IMR-90 (cell line): ENCODE results near the gene HEXIM1. TPM values are rescaled to one million over a fixed set of nuclear protein-coding genes. Genes with fewer than 3 reads are reported as not detected.

Source experiments
- ATAC-seq: fragments of 200-7000 bp; cut with Tn5 transposase; 2 replicates; pipeline ENCODE4 v1.9.1; 2020; ENCODE audit warnings: low read depth, mild to moderate bottlenecking, moderate library complexity
- BruUV-seq: library from RNA; stranded (reverse); fragments of 400-500 nt; replicated peaks from 2 replicates; lab custom pipeline; 2021; lab: Mats Ljungman, UMichigan
- CTCF ChIA-PET: fragments of 300-600 bp; formaldehyde crosslinking; extraction: SDS; loops from one replicate; lab custom pipeline; 2021; ENCODE audit warnings: antibody characterized with exemption; lab: Yijun Ruan, JAX
- POLR2A ChIA-PET: fragments of 300-600 bp; sonication (Branson Sonifier 250); formaldehyde crosslinking; loops from one replicate; lab custom pipeline; 2022; ENCODE audit warnings: antibody characterized with exemption; ENCODE audit not compliant: unreplicated experiment; lab: Charles Lee
- DNase-seq: peaks from one replicate; pipeline ENCODE4 v3.0.0; 2013
- H2AFZ ChIP-seq: replicated peaks from 2 replicates; pipeline ENCODE3; 2013; ENCODE audit warnings: low read length, mild to moderate bottlenecking; ENCODE audit not compliant: poor library complexity
- H2AK5ac ChIP-seq: 2 replicates; pipeline ENCODE4 v1.6.1; 2013; ENCODE audit warnings: low read depth, low read length, inconsistent platforms
- H2AK9ac ChIP-seq: replicated peaks from 2 replicates; pipeline ENCODE3; 2013; ENCODE audit warnings: mild to moderate bottlenecking, low read depth, low read length, moderate library complexity; ENCODE audit not compliant: poor library complexity
- H2BK120ac ChIP-seq: 2 replicates; pipeline ENCODE4 v1.6.1; 2013; ENCODE audit warnings: low read depth, low read length, inconsistent platforms
- H2BK15ac ChIP-seq: 3 replicates; pipeline ENCODE4 v1.6.1; 2013; ENCODE audit warnings: low read depth, low read length, inconsistent platforms
- H2BK20ac ChIP-seq: 2 replicates; pipeline ENCODE4 v1.6.1; 2013; ENCODE audit warnings: low read depth, mild to moderate bottlenecking, inconsistent platforms, low read length, moderate library complexity
- H2BK5ac ChIP-seq: 2 replicates; pipeline ENCODE4 v1.6.1; 2013; ENCODE audit warnings: mild to moderate bottlenecking, low read depth, low read length, inconsistent platforms; ENCODE audit not compliant: poor library complexity, severe bottlenecking
- H3K14ac ChIP-seq: replicated peaks from 2 replicates; pipeline ENCODE4 v1.6.1; 2013; ENCODE audit warnings: low read depth, low read length, inconsistent platforms
- H3K18ac ChIP-seq: 2 replicates; pipeline ENCODE4 v1.6.1; 2013; ENCODE audit warnings: low read depth, low read length, control low read depth
- H3K23ac ChIP-seq: 2 replicates; pipeline ENCODE4 v1.6.1; 2013; ENCODE audit warnings: low read depth, low read length, inconsistent platforms
- H3K27ac ChIP-seq: 2 replicates; pipeline ENCODE4 v1.5.1; 2013; ENCODE audit warnings: mild to moderate bottlenecking, control low read depth, low read length; ENCODE audit not compliant: insufficient read depth
- H3K27me3 ChIP-seq: 2 replicates; pipeline ENCODE4 v1.6.1; 2013; ENCODE audit warnings: low read length; ENCODE audit not compliant: control insufficient read depth, insufficient read depth
- H3K36me3 ChIP-seq: 2 replicates; pipeline ENCODE4 v1.6.1; 2013; ENCODE audit warnings: low read length, mixed read lengths; ENCODE audit not compliant: control insufficient read depth, insufficient read depth
- H3K4ac ChIP-seq: 2 replicates; pipeline ENCODE4 v1.6.1; 2013; ENCODE audit warnings: low read depth, low read length, inconsistent platforms
- H3K4me1 ChIP-seq: 2 replicates; pipeline ENCODE4 v1.6.1; 2013; ENCODE audit warnings: low read length, mixed read lengths; ENCODE audit not compliant: control insufficient read depth, insufficient read depth
- H3K4me2 ChIP-seq: 2 replicates; pipeline ENCODE4 v1.6.1; 2013; ENCODE audit warnings: low read depth, mild to moderate bottlenecking, control low read depth, low read length, moderate library complexity
- H3K4me3 ChIP-seq: 2 replicates; pipeline ENCODE4 v1.5.1; 2013; ENCODE audit warnings: low read depth, mild to moderate bottlenecking, control low read depth, low read length, moderate library complexity; ENCODE audit not compliant: insufficient read depth
- H3K56ac ChIP-seq: 2 replicates; pipeline ENCODE4 v1.6.1; 2013; ENCODE audit warnings: low read length, inconsistent platforms; ENCODE audit not compliant: insufficient read depth; ENCODE audit errors: extremely low read depth
- H3K79me1 ChIP-seq, 2 experiments: 2 replicates each; pipeline ENCODE4 v1.6.1; 2013; ENCODE audit warnings: low read length in 2 of 2, inconsistent platforms in 1 of 2, low read depth in 1 of 2
- H3K9ac ChIP-seq: 2 replicates; pipeline ENCODE4 v1.6.1; 2013; ENCODE audit warnings: low read depth, low read length, control low read depth
- H3K9me1 ChIP-seq: 2 replicates; pipeline ENCODE4 v1.6.1; 2013; ENCODE audit warnings: low read length, inconsistent platforms; ENCODE audit not compliant: insufficient read depth
- H3K9me3 ChIP-seq: 2 replicates; pipeline ENCODE4 v1.6.1; 2013; ENCODE audit warnings: low read length; ENCODE audit not compliant: control insufficient read depth, insufficient read depth
- H4K20me1 ChIP-seq: 2 replicates; pipeline ENCODE4 v1.6.1; 2013; ENCODE audit warnings: low read length, inconsistent platforms; ENCODE audit not compliant: insufficient read depth
- H4K5ac ChIP-seq: 2 replicates; pipeline ENCODE4 v1.6.1; 2013; ENCODE audit warnings: mild to moderate bottlenecking, low read depth, low read length, control low read depth
- H4K8ac ChIP-seq, 2 experiments: 2 replicates each; pipeline ENCODE4 v1.6.1; 2013; ENCODE audit warnings: low read depth in 2 of 2, low read length in 2 of 2, control low read depth in 1 of 2, inconsistent platforms in 1 of 2
- H4K91ac ChIP-seq: 2 replicates; pipeline ENCODE4 v1.6.1; 2013; ENCODE audit warnings: low read depth, low read length, inconsistent platforms; ENCODE audit not compliant: insufficient read depth
- BHLHE40 ChIP-seq: fragments of 150-350 bp; IDR thresholded peaks from 2 replicates; pipeline ENCODE4 v1.6.1; 2016; ENCODE audit warnings: mild to moderate bottlenecking, low read depth, low read length
- MXI1 ChIP-seq: IDR thresholded peaks from 2 replicates; pipeline ENCODE4 v1.6.1; 2012; ENCODE audit warnings: low read depth, mild to moderate bottlenecking, low read length, moderate library complexity, borderline replicate concordance
- RAD21 ChIP-seq: IDR thresholded peaks from 2 replicates; pipeline ENCODE4 v1.6.1; 2012; ENCODE audit warnings: low read length, improper control_type of control experiment
- SMC3 ChIP-seq: fragments of 150-350 bp; IDR thresholded peaks from 2 replicates; pipeline ENCODE4 v1.6.1; 2016; ENCODE audit warnings: low read depth, mild to moderate bottlenecking, antibody characterized with exemption, low read length, moderate library complexity
- WGBS, 2 experiments: methylation state at CpG; one replicate each; pipeline versions ENCODE4 v1.1.5 to v1.1.7; 2013; ENCODE audit warnings: missing lambda C conversion rate in 2 of 2; ENCODE audit not compliant: insufficient read length in 1 of 2; ENCODE audit errors: extremely low coverage in 2 of 2; 5-methylcytosine and 5-hydroxymethylcytosine counted together
- dilution Hi-C: fragments of 300-500 bp; cut with HindIII; formaldehyde crosslinking; loops from one replicate; pipeline ENCODE4 v1.14.3; 2018; ENCODE audit warnings: low sequenced_read_pairs; ENCODE audit not compliant: unreplicated experiment
- in situ Hi-C: fragments of 300-500 bp; cut with MboI; formaldehyde crosslinking; loops from 3 replicates; pipeline ENCODE4 v1.14.3; 2019; ENCODE audit warnings: low sequenced_read_pairs, inconsistent platforms, mixed read lengths
- intact Hi-C: fragments of 100-400 bp; cut with micrococcal nuclease; formaldehyde crosslinking; loops from 2 replicates; pipeline ENCODE4 v1.10.0; 2022
- polyA plus RNA-seq, 3 experiments: library from polyadenylated mRNA; depleted of rRNA; stranded (reverse); fragments of >200 nt; gene quantifications; 2 replicates each; pipeline ENCODE4 v1.2.3, GENCODE V29; 2012; ENCODE audit warnings: low replicate concordance in 1 of 3
- total RNA-seq: library from RNA; depleted of rRNA; stranded (reverse); fragments of >200 nt; gene quantifications from 2 replicates; pipeline ENCODE4 v1.2.3, GENCODE V29; 2012
- TF ChIP-seq, protein P1 (sequence below): conservative IDR thresholded peaks from 2 replicates; pipeline ENCODE4 v1.5.1; 2012; ENCODE audit warnings: mild to moderate bottlenecking, low read depth, low read length, improper control_type of control experiment

The HEXIM1 gene
- total and polyA plus RNA-seq, 2 of the 4 experiments (the other 2 are of a cell fraction) = 5.9 to 14.5 TPM

- peaks cover 27% of the 10 kb centered on the region for H3K4me1 ChIP-seq
- peak overlapping the region; percentile 96 for H4K91ac ChIP-seq
- peak overlapping the region; percentile 60 for H3K9ac ChIP-seq
- peak overlapping the region; percentile 98 to 99 for H4K8ac ChIP-seq
- H3K4me2 ChIP-seq = peak overlapping the region; percentile 33
- peaks cover 0 to 19% of the 10 kb centered on the region in 2 experiments; a peak in 1 of 4 replicates for H3K79me1 ChIP-seq
- H3K4ac ChIP-seq = peak overlapping the region; percentile 96
- peak overlapping the region; percentile 80 for H2BK20ac ChIP-seq
- H3K56ac ChIP-seq = 0 out of 2 replicates have a peak overlapping the region, but pooled peaks have one; percentile 35
- CTCF ChIA-PET = interaction anchor here (0.8 to 1.7 kb wide), 4 partner anchors 10 to 35 kb away, joined by 3 to 7 read pairs (median 4); partner anchors contain the start of genes ACBD4 and HEXIM2
- peak overlapping the region; percentile 88 for H2BK120ac ChIP-seq
- in situ Hi-C loops (no loop called here), intact Hi-C loops (no loop called here), dilution Hi-C loops (no loop called here)
- 100% methylated on average over 1 of the region's 5 CpGs; no CpG with 5 or more reads in 1 of the 2 experiments for WGBS, 2 experiments
- no peaks in the 10 kb centered on the region for H3K27me3 ChIP-seq
- H3K9me3 ChIP-seq = no peaks in the 10 kb centered on the region
- BruUV-seq = no TSS peak
- POLR2A ChIA-PET = interaction anchor here (1.5 to 2.2 kb wide), 2 partner anchors 9 to 27 kb away, joined by 3 to 6 read pairs; partner anchors contain the start of gene HEXIM2
- H3K9me1 ChIP-seq = peaks cover 28% of the 10 kb centered on the region
- no peaks in the 10 kb centered on the region for H4K20me1 ChIP-seq
- H2BK15ac ChIP-seq = peak overlapping the region; percentile 47; the same call in 2 of the 3 replicates
- peaks cover 4% of the 10 kb centered on the region; the same call in 1 of the 2 replicates for H3K36me3 ChIP-seq
- peak overlapping the region; percentile 96 for H3K23ac ChIP-seq
- peak overlapping the region; percentile 87 for H2AK5ac ChIP-seq
- peak overlapping the region; percentile 91 for H3K14ac ChIP-seq
- TF ChIP-seq BHLHE40 (no peak), MXI1 (no peak), RAD21 (no peak), SMC3 (no peak)
- TF ChIP-seq, protein P1, sequence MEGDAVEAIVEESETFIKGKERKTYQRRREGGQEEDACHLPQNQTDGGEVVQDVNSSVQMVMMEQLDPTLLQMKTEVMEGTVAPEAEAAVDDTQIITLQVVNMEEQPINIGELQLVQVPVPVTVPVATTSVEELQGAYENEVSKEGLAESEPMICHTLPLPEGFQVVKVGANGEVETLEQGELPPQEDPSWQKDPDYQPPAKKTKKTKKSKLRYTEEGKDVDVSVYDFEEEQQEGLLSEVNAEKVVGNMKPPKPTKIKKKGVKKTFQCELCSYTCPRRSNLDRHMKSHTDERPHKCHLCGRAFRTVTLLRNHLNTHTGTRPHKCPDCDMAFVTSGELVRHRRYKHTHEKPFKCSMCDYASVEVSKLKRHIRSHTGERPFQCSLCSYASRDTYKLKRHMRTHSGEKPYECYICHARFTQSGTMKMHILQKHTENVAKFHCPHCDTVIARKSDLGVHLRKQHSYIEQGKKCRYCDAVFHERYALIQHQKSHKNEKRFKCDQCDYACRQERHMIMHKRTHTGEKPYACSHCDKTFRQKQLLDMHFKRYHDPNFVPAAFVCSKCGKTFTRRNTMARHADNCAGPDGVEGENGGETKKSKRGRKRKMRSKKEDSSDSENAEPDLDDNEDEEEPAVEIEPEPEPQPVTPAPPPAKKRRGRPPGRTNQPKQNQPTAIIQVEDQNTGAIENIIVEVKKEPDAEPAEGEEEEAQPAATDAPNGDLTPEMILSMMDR = no peak
- peak overlapping the region; percentile 71 for H3K27ac ChIP-seq
- peak overlapping the region; percentile 93 for H2AFZ ChIP-seq
- peak; percentile 48 for ATAC-seq
- H2BK5ac ChIP-seq = peak overlapping the region; percentile 76
- H4K5ac ChIP-seq = peak overlapping the region; percentile 83
- H3K18ac ChIP-seq = peak overlapping the region; percentile 48
- peak; percentile 52 for DNase-seq
- no peak overlapping the region for H3K4me3 ChIP-seq
- H2AK9ac ChIP-seq = peak overlapping the region; percentile 95
Measured at GRCh38 chr17:45170931-45171337, 22.7 kb downstream of the HEXIM1 start.
